Choroid plexus epithelial cell (primary cell): Measurements from ENCODE around the gene ABHD12B.

ENCODE experiments used
- DNase-seq: peaks from one replicate; pipeline ENCODE4 v3.0.0-alpha.2; 2010; ENCODE audit warnings: low read depth
- H3K4me3 ChIP-seq: 2 replicates; pipeline ENCODE4 v1.5.1; 2011; ENCODE audit warnings: low read depth, mild to moderate bottlenecking, control low read depth, low read length, moderate library complexity
- TF ChIP-seq, protein P1 (sequence below): conservative IDR thresholded peaks from 2 replicates; pipeline ENCODE4 v1.5.1; 2011; ENCODE audit warnings: low read depth, mild to moderate bottlenecking, control low read depth, inconsistent platforms, low read length, moderate library complexity

Gene ABHD12B

DNA sequence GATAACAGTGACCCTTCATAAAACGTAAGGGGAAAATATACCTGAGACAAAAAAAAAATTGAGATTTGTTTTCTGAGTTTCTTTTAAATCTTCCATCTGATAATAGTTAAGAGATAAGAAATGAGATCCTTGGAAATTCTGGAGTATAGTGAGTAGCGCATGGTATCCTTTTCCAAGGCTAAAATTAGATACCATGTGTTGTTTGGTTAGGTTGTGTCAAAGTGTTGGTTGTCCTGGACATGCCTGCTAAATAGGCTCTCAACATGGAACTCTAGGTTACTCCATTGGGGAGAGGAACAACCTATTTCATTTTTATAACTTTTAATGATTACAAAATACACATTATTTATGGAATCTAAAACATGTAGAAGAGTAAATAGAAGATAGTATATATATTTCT is 57.7 kb downstream of the ABHD12B start:
- TF ChIP-seq, protein P1, sequence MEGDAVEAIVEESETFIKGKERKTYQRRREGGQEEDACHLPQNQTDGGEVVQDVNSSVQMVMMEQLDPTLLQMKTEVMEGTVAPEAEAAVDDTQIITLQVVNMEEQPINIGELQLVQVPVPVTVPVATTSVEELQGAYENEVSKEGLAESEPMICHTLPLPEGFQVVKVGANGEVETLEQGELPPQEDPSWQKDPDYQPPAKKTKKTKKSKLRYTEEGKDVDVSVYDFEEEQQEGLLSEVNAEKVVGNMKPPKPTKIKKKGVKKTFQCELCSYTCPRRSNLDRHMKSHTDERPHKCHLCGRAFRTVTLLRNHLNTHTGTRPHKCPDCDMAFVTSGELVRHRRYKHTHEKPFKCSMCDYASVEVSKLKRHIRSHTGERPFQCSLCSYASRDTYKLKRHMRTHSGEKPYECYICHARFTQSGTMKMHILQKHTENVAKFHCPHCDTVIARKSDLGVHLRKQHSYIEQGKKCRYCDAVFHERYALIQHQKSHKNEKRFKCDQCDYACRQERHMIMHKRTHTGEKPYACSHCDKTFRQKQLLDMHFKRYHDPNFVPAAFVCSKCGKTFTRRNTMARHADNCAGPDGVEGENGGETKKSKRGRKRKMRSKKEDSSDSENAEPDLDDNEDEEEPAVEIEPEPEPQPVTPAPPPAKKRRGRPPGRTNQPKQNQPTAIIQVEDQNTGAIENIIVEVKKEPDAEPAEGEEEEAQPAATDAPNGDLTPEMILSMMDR, result no peak
- no peak overlapping the region for H3K4me3 ChIP-seq
- DNase-seq, result no peak

DNA sequence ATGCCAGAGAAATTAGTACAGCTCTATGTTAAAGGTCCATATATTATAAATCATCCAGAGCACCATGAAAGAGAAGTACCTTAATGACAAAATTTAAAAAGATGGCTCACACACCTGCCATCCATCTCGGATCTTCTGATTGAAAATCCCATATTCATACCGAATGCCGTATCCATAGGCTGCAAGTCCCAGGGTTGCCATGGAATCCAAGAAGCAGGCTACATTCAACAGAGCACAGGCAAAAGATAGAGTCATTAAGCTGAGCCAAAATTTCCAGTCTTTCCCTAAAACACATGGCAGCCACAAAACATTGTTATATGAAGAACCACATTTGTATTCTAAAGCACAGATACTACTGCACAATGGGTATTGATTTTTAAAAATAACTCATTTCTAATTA is 59.7 kb downstream of the ABHD12B start:
- TF ChIP-seq, protein P1, result no peak

DNA sequence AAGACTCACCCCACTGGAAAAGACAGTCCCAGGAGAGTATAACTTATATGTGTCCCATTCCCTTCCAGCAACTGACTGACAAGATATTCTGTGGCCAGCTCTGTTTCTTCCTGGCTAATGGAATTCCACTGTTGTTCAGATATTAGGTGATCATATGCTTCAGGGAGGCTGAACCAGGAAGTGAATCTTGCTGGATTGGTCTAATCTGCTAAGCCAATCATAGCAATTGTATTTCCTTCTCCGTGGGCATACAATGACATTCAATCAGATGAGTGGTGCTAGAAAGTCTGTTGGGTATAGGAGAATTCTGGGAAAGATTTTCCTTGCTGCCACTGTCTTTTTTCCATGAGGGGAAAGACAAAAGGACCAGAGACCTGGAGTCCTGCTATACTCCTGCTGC is 60.3 kb downstream of the ABHD12B start:
- no peak for DNase-seq
- TF ChIP-seq, protein P1, result no peak
- no peak overlapping the region for H3K4me3 ChIP-seq

More for the DNA sequence above, 59.7 kb downstream of the ABHD12B start:
- no peak overlapping the region for H3K4me3 ChIP-seq
- no peak for DNase-seq

DNA sequence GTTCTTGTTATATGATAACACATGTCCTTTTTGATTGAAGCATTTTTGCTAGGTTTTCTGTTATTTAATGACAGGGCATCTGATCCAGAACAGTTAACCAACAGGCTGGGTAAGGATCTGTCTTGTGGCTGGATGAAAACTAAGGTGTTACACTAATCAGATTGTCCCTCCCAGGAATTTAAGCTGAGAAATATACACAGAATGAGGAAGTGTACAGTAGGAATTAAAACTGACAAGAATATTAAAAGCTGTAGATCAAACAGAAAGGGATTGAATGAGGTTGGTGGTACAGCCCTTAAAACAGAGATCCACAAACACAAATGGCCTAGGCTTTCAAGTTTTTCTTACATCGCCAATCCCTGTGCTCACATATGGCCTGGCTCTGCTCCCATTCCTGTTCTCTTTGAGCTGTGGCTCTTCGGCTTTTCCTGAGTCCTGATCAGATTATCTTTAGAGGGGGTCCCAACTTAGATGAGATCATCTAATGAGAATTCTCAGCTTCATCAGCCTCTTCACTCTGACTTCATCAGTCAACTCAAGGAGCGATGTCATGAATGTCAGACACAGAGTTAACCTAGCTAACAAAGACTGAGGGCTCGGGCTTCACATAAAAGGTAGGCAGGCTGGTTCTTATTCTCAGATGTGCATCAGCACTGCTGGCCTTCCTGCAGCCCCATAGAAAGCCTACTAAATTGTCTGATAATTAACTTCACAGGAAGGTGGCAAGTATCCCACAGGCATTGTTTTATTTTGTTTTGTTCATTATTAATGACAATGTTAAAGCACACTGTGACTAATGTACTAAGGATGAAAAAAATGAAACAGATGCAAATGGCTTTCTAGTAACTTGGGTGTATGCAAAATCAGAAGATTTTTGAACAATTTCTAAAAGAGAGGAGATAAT is 61.0 kb downstream of the ABHD12B start:
- TF ChIP-seq, protein P1, result no peak
- DNase-seq, result no peak
- H3K4me3 ChIP-seq, result no peak overlapping the region

DNA sequence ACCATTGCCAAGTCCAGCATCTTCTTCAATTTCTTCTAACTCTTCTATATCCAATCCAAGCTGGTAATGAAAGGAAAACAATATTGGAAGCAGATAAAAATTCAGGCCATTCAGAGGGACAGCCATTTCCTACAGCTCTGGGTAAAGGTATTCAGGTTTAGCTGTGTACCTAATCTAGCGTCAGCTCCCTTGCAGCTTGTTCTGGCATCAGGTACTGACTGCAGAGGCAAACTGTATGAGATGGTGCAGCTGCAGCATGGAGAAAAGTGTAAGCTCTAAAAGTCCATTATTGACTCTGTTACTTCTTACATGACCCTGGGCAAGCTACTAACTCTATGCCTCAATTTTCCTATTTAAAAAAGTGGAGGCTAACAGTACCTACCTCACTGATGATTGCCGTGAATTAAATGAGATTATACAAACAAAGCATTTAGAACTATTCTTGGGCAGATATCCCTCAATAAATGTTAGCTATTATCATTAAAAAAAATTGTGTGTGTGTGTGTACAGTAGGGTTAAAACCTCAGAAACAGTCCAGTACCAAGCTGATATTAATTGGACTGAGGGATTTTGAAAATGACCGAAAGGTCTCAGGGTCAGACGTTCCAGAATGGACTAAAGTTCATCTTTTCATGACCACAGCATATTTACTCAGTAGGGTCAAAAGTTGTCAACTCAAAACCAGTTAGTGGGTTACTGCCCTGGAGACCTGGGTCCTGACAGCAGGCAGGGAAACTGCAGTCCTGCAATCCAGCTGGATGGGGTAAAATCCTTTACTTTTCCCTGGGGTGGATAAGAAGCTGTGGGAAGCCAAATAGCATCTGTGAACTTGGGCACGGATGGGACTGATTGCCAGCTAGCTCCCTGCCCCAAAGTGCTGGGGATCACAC is 63.5 kb downstream of the ABHD12B start:
- no peak for DNase-seq
- no peak overlapping the region for H3K4me3 ChIP-seq
- TF ChIP-seq, protein P1, result no peak

DNA sequence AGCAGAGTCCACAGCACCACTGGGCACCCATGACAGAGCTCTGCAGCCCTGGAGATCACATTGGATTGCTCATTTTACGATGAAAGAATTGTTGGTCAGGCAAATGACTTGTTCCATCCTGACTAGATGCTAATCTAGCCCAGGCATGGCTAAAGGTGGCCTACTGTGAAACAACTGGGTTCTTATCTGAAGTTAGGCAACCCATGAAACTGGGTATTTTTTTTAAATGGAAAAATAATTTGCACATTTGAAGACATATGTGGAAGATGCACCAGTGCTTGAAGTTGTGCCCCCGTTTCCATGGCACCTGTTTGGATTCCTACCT is 64.1 kb downstream of the ABHD12B start:
- DNase-seq, result no peak
- no peak overlapping the region for H3K4me3 ChIP-seq
- TF ChIP-seq, protein P1, result no peak
